Gastroesophageal sphincter (tissue), 4 donors: ENCODE data around the gene OLIG1. TPM values are rescaled to one million over a fixed set of nuclear protein-coding genes. Genes with fewer than 3 reads are reported as not detected.

Experiments
- ATAC-seq: fragments of 150-250 bp; one replicate; pipeline ENCODE4 v1.9.1; 2016; ENCODE audit warnings: mild to moderate bottlenecking, moderate library complexity
- H3K27ac ChIP-seq, 4 donors: fragments of 200-600 bp; sonication (generic) in 3 of 4; 1 replicate in 3 of 4; 2 replicates in 1 of 4; pipeline ENCODE4 v1.5.1; 2016 to 2019
- H3K27me3 ChIP-seq: fragments of 200-600 bp; sonication (generic); one replicate; pipeline ENCODE4 v1.5.1; 2019
- H3K36me3 ChIP-seq, 2 donors: fragments of 200-600 bp; sonication (generic); one replicate each; pipeline ENCODE4 v1.5.1; 2019; ENCODE audit warnings: control low read depth in 1 of 2
- H3K4me1 ChIP-seq, 3 donors: fragments of 200-600 bp; sonication (generic); 1 replicate in 2 of 3; 2 replicates in 1 of 3; pipeline ENCODE4 v1.5.1; 2016 to 2019; ENCODE audit warnings: control low read depth in 2 of 3
- H3K4me3 ChIP-seq, 2 donors: fragments of 200-600 bp; sonication (generic); one replicate each; pipeline ENCODE4 v1.5.1; 2019; ENCODE audit warnings: mild to moderate bottlenecking in 1 of 2, moderate library complexity in 1 of 2
- H3K9me3 ChIP-seq, 3 donors: fragments of 200-600 bp; sonication (generic); one replicate each; pipeline ENCODE4 v1.5.1; 2017 to 2019; ENCODE audit warnings: control low read depth in 2 of 3
- EP300 ChIP-seq: sonication (generic); formaldehyde crosslinking; IDR thresholded peaks from one replicate; pipeline ENCODE4 v1.6.1; 2017; ENCODE audit warnings: antibody characterized with exemption, mild to moderate bottlenecking
- POLR2A ChIP-seq, 2 donors: fragments of 450-650 bp; IDR thresholded peaks; one replicate each; pipeline ENCODE4 v1.6.1; 2017; ENCODE audit warnings: antibody characterized with exemption in 2 of 2, mild to moderate bottlenecking in 2 of 2, moderate library complexity in 1 of 2
- POLR2AphosphoS5 ChIP-seq: sonication (generic); formaldehyde crosslinking; IDR thresholded peaks from one replicate; pipeline ENCODE4 v1.6.1; 2017; ENCODE audit warnings: antibody characterized with exemption
- WGBS, 2 donors: methylation state at CpG; one replicate each; pipeline ENCODE4 v1.1.5; 2018; ENCODE audit warnings: low coverage in 1 of 2; 5-methylcytosine and 5-hydroxymethylcytosine counted together
- total RNA-seq, 4 donors: library from RNA; depleted of rRNA; stranded (reverse); fragments of >200 nt; gene quantifications; one replicate each; pipeline ENCODE4 v1.1.0, GENCODE V29; 2016
- TF ChIP-seq, protein P1 (sequence below), 4 experiments: fragments of 200-600 bp in 2 of 4; fragments of 450-650 bp in 2 of 4; sonication (generic) in 1 of 4; IDR thresholded peaks; one replicate each; pipeline ENCODE4 v1.5.1; 2017 to 2019; ENCODE audit warnings: antibody characterized with exemption in 4 of 4, mild to moderate bottlenecking in 2 of 4, moderate library complexity in 2 of 4

The OLIG1 gene
- total RNA-seq, 4 donors from 2014 or later, result not detected

DNA sequence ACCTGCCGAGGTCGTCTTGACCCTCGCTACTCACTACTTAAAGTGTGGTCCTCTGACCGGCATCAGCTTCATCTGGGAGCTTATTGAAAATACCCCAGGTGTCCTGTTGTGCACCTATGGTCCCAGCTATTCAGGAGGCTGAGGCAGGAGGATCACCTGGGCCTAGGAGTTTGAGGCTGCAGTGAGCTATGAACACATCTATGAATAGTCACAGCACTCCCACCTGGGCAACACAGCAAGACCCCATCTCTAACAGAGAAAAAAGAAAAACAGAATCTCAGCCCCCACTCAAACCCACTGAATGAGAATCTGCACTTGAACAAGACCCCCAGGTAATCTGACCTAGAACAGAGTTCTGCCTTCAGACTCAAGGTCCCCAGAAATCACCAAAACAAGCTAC lies 8.7 kb upstream of the OLIG1 start:
- H3K4me1 ChIP-seq, result no peaks in the 10 kb centered on the region
- H3K27ac ChIP-seq, result no peak overlapping the region
- no peak overlapping the region for H3K4me3 ChIP-seq
- TF ChIP-seq POLR2A (IDR thresholded peaks at IDR 0.05), result no peak
- no peak for TF ChIP-seq EP300
- TF ChIP-seq, protein P1, sequence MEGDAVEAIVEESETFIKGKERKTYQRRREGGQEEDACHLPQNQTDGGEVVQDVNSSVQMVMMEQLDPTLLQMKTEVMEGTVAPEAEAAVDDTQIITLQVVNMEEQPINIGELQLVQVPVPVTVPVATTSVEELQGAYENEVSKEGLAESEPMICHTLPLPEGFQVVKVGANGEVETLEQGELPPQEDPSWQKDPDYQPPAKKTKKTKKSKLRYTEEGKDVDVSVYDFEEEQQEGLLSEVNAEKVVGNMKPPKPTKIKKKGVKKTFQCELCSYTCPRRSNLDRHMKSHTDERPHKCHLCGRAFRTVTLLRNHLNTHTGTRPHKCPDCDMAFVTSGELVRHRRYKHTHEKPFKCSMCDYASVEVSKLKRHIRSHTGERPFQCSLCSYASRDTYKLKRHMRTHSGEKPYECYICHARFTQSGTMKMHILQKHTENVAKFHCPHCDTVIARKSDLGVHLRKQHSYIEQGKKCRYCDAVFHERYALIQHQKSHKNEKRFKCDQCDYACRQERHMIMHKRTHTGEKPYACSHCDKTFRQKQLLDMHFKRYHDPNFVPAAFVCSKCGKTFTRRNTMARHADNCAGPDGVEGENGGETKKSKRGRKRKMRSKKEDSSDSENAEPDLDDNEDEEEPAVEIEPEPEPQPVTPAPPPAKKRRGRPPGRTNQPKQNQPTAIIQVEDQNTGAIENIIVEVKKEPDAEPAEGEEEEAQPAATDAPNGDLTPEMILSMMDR (IDR thresholded peaks at IDR 0.05), result no peak
- no peak for TF ChIP-seq POLR2AphosphoS5
- ATAC-seq, result no peak
- H3K36me3 ChIP-seq, result no peaks in the 10 kb centered on the region
- no peaks in the 10 kb centered on the region for H3K9me3 ChIP-seq
- peaks cover 67% of the 10 kb centered on the region for H3K27me3 ChIP-seq
- no CpG with 5 or more reads among the region's 4 CpGs for WGBS, 2 donors

DNA sequence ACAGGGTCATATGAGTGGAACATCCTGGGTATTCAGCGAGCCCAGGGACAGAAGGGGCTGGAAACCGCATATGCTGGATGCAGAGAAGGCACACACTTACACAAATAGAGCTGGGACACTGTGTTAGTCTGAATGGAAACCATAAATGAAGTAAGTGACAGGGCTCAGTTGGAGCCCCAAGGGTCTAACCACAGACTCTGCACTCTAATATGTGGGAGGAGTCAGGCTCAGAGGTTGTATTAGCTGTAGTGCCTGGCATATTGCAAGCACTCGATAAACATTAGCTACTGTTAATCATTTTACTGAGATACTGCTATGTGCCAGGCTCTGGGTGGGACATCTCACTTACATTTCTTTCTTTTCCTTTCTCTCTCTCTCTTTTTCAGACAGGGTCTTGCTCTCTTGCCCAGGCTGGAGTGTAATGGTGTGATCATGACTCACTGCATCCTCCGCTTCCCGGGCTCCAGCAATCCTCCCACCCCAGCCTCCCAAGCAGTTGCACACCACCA lies 6.5 kb upstream of the OLIG1 start:
- no peak for ATAC-seq
- TF ChIP-seq, protein P1 (IDR thresholded peaks at IDR 0.05), result no peak
- no peak for TF ChIP-seq POLR2A (IDR thresholded peaks at IDR 0.05)
- TF ChIP-seq POLR2AphosphoS5, result no peak
- no peak for TF ChIP-seq EP300
- H3K36me3 ChIP-seq, result no peaks in the 10 kb centered on the region
- H3K27ac ChIP-seq, result no peak overlapping the region
- peaks cover 89% of the 10 kb centered on the region for H3K27me3 ChIP-seq
- H3K9me3 ChIP-seq, result peaks cover 0 to 8% (median 0%) of the 10 kb centered on the region in 3 donors
- no peaks in the 10 kb centered on the region for H3K4me1 ChIP-seq
- no peak overlapping the region for H3K4me3 ChIP-seq
- WGBS, 2 donors, result 86 to 100% methylated on average over 3 to 5 of the region's 5 CpGs

DNA sequence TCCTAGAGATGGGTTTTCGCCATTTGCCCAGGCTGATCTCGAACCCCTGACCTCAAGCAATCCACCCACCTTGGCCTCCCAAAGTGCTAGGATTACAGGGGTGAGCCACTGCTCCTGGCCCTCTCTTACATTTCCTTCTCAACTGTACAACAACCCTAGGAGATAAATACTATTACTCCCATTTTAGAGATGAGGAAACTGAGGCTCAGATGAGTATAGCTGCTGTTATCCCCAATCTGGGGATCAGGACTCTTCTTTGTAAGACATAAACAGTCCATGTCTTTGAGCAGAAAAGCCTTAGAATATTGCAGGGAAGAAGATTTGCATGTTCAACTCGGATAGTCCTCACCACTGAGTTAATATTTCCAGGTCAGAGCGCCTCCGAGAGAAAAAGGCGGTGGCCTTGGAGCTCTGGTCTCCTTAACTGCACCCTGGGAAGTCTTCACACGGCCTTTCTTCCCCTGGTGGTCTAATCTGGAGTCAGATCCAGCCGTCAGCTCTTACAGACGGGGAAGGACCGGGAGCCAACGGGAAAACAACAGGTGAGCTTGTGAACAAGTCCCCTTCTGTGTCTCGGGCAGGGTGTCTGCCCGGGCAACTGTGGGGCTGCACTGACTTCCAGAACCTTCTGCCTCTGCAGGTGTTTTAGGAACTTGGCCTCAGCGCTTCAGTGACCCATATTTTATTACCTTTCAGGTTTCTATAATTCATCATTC lies 5.9 kb upstream of the OLIG1 start:
- no peaks in the 10 kb centered on the region for H3K36me3 ChIP-seq
- H3K27ac ChIP-seq, result no peak overlapping the region
- no peak overlapping the region for H3K4me3 ChIP-seq
- H3K27me3 ChIP-seq, result peaks cover 96% of the 10 kb centered on the region
- peaks cover 0 to 14% (median 0%) of the 10 kb centered on the region in 3 donors for H3K9me3 ChIP-seq
- no peak for ATAC-seq
- 16 to 37% methylated on average over 10 to 13 of the region's 14 CpGs for WGBS, 2 donors
- TF ChIP-seq POLR2A (IDR thresholded peaks at IDR 0.05) (no peak), EP300 (no peak), POLR2AphosphoS5 (no peak)
- TF ChIP-seq, protein P1 (IDR thresholded peaks at IDR 0.05), result no peak
- H3K4me1 ChIP-seq, result no peaks in the 10 kb centered on the region

DNA sequence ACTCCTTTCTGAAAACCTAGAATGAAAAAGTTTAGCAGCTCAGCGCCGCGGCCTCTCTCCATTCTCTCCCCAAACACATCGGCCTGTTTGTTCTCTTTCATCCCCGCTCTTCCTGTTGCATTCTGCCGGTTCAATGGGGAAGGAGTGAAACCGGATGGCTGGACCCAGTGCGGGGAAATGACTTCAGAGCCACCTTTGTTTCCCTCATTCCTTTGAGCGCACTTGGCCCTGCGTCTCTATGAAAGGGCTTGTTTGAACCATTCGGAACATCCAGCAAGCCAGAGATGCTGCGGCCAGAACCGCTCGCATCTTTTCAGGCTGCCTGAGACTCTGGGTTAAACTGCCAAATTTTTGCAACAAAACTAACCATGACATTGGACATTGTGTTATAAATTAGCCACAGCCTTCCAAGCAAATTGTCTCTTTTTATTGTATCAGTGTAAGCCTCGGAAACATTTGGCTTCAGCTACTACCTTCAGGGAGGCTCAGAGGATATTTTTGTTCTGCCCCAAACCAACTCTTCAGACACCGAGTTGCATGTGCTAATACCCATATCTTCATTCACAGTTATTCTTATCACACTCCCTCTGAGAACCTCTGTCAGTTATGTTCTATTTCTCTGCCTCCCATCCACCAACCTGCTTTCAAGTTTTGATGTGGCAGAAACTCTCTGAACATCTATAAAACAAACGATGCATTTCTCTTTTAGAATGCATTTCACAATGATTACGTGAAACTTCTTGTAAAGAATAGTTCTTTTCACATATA lies 5.1 kb upstream of the OLIG1 start:
- H3K9me3 ChIP-seq, result peaks cover 0 to 21% (median 0%) of the 10 kb centered on the region in 3 donors
- H3K27ac ChIP-seq, result no peak overlapping the region
- TF ChIP-seq POLR2A (IDR thresholded peaks at IDR 0.05) (no peak), EP300 (no peak), POLR2AphosphoS5 (no peak)
- TF ChIP-seq, protein P1 (IDR thresholded peaks at IDR 0.05), result no peak
- ATAC-seq, result no peak
- WGBS, 2 donors, result 24 to 26% methylated on average over 16 to 18 of the region's 18 CpGs
- no peaks in the 10 kb centered on the region for H3K36me3 ChIP-seq
- H3K4me1 ChIP-seq, result peaks cover 0 to 2% (median under 1%) of the 10 kb centered on the region in 3 donors
- peaks cover 99% of the 10 kb centered on the region for H3K27me3 ChIP-seq
- no peak overlapping the region for H3K4me3 ChIP-seq
